GM10847 (cell line): ENCODE data around the gene FAM240A.

ENCODE experiments used
- POLR2A ChIP-seq: IDR thresholded peaks from 2 replicates; pipeline ENCODE4 v1.6.1; 2011; ENCODE audit not compliant: insufficient read length; ENCODE audit errors: extremely low read depth

FAM240A gene

DNA sequence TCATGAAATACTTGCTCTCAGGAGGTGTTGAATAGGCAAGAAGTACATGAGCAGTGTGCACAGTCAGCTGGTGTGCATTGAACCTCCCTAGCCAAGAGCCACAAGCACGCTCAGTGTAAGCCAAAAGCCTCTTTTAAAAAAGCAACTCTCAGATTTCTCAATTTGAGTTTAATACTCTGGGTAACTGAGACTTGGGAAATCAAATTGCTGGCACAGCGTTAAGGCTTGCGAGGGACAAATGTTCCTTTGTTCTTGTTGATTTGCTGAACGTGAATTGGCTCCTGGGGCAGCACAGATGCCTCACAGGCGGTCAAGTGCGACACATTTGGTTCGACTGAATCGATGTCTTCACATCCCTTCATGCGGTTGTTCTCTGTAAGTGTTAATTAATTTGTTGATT lies at the start of gene FAM240A:
Gene FAM240A, plus strand, starts transcription at position 202 of the 400 bp plus-strand sequence. Its CDS starts 159 bp downstream, at position 361.
- no peak for TF ChIP-seq POLR2A

DNA sequence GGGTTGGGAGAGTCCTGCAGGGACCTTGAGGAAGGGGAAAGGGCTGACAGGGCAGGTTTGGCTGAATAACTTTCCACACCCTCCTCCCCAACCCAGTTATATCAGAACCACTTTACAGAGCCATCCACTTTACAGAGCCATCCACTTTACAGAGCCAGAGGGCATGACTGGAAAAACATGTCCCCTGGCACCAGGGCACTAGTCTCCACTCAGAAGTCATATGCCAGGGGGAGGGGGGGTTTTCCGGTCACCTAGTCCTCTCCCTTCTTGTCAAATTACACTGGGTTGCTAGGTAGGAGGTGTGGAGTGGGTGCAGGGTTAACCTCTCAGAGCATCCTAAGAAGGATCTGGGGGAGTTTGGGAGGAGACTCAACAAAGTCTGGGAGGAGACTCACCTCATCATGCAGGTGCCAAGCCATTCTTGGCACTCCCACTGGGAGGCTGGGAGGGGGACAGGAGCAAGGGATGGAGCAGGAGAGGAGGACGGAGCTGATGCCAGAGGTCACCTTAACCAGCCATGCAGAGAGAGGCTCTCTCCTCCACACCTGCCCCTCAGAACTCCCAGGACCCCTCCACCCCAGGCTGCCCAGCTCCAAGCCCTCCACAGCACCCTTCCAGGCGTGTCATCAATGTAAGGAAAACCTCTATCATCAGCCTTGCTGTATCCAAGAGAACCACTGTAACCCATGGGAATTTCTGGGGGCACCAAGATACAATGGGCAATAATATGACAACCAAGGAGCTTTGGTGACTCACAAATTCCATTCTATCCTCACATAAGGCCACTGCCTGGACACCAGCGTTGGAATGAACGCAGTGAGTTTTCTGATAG lies 47.9 kb upstream of the FAM240A start:
- TF ChIP-seq POLR2A: no peak

DNA sequence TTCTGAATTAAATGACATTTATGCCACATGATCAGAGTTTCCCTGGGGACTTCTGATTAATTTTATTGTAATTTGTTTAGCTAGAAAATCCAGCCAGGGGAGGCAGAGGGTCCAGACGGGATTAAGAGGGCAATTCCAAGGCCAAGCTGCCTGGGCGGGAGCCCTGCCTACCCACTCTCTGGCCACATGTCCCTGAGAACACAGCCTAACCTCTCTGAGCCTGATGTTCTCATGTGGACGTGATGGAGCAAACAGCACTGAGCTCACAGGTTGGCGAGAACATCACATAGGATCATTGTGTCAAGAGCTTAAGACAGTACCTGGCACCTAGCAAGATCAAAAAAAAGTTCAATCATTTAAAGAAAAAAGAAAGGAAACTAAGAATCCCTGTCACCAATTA lies 47.2 kb upstream of the FAM240A start:
- TF ChIP-seq POLR2A: no peak

DNA sequence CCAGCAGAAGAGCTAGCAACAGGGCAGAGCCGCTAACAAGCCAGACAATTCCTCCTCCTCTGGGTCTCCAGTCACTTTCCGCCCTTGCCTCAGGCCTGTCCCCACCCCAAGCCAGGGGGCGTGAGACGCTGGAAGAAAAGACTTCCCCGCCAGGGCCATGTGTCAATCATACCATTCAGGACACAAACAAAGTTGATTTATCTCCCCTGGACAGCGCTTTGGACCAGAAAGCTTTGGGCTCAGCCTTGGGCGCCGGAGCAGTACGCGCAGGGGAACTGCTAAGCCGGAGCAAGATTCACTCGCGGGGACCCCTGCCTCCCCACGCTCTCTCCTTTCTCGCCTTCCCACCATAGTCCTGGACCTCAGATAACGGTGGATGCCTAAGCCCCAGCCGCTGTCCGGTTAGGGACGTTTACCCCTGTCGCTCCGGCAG lies 46.7 kb upstream of the FAM240A start:
- no peak for TF ChIP-seq POLR2A

DNA sequence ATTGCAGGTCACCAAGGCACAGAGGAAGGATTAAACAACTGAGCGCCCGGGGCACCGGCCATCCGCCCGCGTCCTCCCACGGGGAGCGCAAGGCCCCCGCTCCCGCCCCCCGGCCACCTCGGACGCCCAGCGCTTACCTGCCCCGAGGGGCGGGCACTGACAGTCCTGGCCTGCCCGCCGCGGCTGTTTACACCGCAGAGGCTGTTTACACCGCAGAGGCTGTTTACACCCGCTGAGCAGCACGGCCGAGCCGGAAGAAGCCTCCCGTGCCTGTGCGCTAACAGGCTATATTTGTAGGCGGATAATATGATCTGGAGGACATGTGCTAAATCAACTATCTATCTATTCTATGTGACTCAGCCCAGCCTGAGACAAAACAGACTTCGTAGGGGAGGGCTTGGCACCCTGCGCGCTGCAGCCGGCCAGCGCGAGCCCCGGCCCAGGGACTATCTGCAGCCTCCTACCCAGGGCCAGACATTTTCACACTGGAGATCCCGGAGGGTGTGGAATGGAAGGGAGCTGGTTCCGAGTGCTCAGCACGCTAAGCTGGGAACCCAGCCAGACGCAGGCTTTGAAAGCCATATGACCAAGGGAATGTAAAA lies 46.2 kb upstream of the FAM240A start, which contains the start of gene LRRC2:
Gene LRRC2, minus strand, starts transcription at position 263 of the 602 bp plus-strand sequence. CDS start 14,711 bp downstream, outside the sequence.
- TF ChIP-seq POLR2A: no peak

DNA sequence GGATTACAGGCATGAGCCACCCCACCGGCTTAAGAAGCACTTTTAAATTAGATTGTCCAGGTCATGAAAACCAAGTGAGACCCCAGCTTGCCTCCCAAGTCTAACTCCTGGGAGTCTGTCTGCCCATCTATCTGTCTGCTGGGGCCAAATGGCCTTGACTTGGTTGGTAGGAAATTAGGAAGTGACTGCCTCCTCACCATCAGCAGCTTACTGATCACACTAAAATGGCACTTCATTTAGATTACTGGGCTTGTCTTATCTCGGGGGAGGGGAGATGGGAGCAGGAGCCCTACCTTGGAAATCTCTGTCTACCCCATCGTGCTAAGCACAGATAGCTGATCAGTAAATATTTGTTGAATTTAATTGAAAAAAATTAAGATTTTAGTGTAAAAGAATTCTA lies 40.6 kb upstream of the FAM240A start:
- no peak for TF ChIP-seq POLR2A

DNA sequence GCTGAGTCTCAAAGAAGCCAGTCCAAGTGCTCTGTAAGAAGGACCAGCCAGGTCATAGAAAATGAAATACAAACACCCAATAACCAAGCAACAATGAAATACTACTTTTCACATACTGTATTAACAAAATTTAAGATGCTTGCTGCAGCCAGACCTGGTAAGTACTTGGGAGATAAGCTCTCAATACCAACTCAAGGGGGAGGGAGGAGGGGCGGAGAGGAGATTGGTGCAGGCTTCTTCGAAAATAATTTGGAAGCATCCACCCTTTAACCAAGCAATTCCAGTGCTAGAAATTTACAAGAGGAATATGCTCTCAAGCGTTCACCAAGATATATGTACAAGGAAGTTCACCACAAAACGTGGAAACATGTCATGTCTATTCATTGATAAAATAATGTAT lies 38.6 kb upstream of the FAM240A start:
- no peak for TF ChIP-seq POLR2A

DNA sequence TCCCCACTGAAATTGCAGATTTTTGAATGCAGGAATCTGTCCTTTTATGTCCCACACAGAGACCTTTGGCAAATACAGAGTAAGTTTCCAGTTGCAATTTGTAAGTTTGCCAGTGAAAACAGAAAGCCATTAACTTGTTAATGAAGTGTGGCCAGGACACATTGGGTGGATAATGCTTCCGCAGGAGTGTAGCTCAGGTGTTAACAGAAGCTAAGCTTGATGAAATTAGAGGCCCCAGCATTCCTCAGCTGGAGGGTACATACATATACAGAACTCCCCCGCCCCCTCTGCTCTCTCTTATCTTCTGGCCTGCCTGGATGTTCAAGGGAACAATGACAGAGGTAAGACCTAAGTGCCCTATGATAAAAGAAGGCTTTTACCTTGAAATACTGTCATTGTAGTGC lies 38.1 kb upstream of the FAM240A start:
- TF ChIP-seq POLR2A: no peak

DNA sequence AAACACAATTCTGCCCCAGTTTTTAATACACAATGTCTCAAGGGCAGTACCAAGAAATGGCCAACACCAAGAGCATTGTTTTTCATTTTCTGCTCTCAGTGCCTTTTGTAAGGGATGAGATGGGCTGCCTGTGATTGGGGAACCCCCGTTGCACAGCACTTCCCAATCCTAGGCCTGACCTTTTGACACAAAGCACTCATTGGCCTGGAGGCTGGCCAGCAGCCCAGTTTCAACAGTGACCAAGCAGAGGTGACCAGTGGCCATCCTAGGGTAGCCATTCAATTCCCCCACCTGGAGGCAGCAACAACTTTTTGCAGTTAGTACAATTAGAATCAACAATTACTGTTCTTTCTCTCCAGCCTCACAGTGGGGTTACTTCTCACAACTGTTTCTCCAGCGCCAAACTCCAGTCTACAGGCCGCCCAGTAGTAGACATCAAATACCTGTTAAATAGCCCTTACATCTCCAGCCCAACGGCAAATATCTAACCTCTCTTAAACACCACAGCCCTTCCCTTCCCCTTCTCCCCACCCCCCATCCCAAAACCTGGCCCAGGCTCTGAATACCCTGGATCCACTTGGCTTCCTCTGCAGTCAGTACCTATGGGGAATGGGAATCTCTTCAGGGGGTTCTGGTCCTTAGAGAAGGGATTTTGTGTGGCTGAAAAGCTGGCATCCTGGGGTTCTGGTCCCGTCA lies 37.3 kb upstream of the FAM240A start:
- TF ChIP-seq POLR2A: no peak

DNA sequence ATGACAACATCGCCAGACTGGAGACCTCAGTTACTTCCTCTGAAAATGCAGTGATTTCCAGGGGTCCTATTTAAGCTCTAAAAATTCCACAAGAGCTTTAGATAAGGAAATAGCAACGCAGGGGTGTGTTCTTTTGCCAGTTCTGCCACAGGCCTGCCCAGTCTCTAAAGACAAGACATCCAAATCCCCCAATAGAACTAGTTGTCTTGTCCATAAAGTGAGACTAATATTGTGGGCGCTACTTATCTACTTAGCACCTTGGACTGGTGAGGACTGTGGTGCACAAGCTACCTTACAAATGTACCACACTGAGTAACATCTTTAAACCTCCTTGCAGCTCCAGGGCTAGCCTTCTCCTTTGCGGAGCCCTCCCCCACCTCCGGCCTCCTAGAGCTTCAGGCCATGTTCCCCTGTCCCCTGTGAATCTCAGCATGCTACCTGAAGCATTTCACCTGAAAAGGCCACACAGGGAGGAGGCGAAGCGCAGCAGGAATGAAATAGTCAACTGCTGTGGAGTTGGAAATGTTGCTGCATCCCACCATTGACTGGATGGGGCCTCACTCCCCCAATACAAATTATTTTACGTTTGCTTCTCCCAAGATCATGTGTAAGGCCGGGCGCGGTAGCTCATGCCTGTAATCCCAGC lies 36.6 kb upstream of the FAM240A start:
- TF ChIP-seq POLR2A: no peak

DNA sequence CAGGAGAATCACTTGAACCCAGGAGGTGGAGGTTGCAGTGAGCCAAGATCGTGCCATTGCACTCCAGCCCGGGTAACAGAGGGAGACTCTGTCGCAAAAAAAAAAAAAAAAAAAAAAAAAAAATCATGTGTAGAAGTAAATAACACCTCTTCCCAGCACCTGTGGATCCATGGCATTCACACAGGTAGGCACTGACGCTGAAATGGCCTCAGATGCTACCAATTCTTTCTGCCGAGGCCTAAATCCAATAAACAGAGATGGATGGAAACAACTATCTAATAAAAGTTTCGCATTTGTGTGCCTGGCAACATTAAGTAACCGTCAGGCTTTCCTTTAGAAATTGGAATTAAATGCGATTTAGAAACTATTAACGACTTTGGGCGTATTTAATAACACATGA lies 35.9 kb upstream of the FAM240A start:
- no peak for TF ChIP-seq POLR2A

DNA sequence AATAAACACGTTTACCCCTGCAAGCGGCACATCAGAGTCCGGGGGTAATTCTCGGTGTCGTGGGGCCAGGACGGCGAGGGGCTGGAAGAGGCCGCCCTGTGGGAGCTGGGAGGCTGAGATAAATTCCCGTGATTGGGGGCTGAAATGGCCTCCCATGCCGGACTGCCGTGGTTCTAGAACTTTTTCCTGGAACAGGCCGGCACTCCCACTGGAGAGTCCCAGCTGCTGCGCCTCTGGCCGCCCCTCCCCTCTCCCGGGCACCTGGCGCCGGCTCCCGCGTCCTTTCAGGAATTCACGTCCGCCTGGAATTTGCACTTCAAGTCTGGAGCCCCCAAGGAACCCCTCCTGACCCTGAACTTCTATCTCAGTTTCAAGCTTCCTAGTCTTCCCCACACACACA lies 35.4 kb upstream of the FAM240A start:
- no peak for TF ChIP-seq POLR2A

DNA sequence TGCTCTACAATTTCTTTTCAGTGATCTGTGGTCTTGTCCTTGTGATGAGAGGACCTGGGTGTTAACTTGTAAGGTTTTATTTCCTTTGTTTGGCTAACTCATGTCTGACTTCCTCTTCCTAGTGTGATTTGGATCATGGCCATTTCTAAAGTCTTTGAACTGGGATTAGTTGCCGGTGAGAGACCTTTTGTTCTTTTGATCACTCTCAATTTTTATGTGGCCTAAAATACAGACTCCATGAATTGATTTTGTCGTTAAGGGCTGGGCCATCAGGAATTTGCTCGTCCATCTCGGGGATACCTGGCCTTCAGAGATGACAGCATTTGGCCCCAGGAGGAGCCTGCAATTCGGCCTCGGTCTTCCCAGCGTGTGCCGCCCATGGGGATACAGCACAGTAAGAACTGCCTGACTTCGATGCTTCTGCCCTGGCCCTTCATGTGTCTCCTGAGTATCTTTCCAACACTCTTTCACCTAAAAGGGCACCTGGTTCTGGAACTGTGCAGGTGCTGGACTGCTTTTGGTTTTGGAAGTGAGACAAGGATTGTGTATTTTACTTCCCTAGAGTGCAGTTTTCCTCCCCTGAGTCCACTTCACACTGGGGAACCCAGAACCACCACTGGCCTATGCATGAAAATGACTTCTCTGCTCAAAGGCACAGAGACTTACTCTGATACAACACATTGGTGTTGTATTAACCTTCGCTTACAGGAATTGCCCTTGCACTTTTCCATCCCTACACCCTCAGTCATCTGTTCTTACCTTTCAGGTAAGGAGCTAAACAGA lies 33.2 kb upstream of the FAM240A start:
- TF ChIP-seq POLR2A: no peak

DNA sequence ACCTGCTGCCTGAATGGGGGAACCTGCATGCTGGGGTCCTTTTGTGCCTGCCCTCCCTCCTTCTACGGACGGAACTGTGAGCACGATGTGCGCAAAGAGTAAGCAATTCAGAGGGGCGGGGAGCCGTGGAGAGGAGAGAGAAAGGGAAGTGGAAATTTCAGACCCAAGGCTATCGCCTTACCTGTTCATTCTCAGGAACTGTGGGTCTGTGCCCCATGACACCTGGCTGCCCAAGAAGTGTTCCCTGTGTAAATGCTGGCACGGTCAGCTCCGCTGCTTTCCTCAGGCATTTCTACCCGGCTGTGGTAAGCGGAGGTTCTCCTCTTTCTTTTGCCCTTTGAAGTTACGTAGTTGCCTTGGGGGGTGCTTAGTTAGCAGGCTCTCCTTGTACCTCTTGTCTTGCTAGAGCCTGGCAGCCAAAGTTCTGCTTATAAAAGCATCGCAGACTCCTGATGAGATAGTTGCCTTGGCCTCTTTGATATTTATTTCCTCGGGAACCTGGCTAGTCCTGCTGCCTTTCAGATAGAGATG lies 32.5 kb upstream of the FAM240A start:
- no peak for TF ChIP-seq POLR2A
